Glomerular visceral epithelial cell (primary cell): ENCODE measurements around the gene HIBADH.

Experiments used
- DNase-seq: peaks from one replicate; pipeline ENCODE4 v3.0.0-alpha.2; 2016; ENCODE audit errors: extremely low spot score

The HIBADH gene

GRCh38 chr7:27662490-27663205 lies at the start of gene HIBADH:
Gene HIBADH, minus strand, starts transcription at chr7:27662883. Its CDS starts 95 bp downstream, at chr7:27662788.
- DNase-seq, result peak; percentile 99

- DNase-seq, result no peak
These were observed 49.5 kb upstream of the HIBADH start for GRCh38 chr7:27712217-27712616.

- peak; percentile 17 for DNase-seq
These were observed 46.7 kb upstream of the HIBADH start for GRCh38 chr7:27709137-27710075.

- DNase-seq, result no peak
These were observed 45.8 kb upstream of the HIBADH start for GRCh38 chr7:27708485-27708884.

GRCh38 chr7:27705200-27705594 lies 42.5 kb upstream of the HIBADH start:
- DNase-seq, result no peak

- no peak for DNase-seq
These were observed 41.9 kb upstream of the HIBADH start for GRCh38 chr7:27704422-27705199.

GRCh38 chr7:27703181-27703580 lies 40.5 kb upstream of the HIBADH start:
- DNase-seq, result no peak

- DNase-seq, result no peak
These were observed 37.8 kb upstream of the HIBADH start for GRCh38 chr7:27700501-27700900.

- no peak for DNase-seq
These were observed 37.1 kb upstream of the HIBADH start for GRCh38 chr7:27699751-27700150.

GRCh38 chr7:27697861-27698430 lies 35.3 kb upstream of the HIBADH start:
- DNase-seq, result peak; percentile 15

- DNase-seq, result no peak
These were observed 32.4 kb upstream of the HIBADH start for GRCh38 chr7:27695096-27695495.

GRCh38 chr7:27693794-27694193 lies 31.1 kb upstream of the HIBADH start:
- no peak for DNase-seq

GRCh38 chr7:27690649-27691048 lies 28.0 kb upstream of the HIBADH start:
- no peak for DNase-seq

- peak; percentile 6 for DNase-seq
These were observed 27.0 kb upstream of the HIBADH start for GRCh38 chr7:27689591-27690164.

GRCh38 chr7:27689150-27689549 lies 26.5 kb upstream of the HIBADH start:
- no peak for DNase-seq

GRCh38 chr7:27688646-27689045 lies 26.0 kb upstream of the HIBADH start:
- no peak for DNase-seq

- no peak for DNase-seq
These were observed 25.4 kb upstream of the HIBADH start for GRCh38 chr7:27688056-27688455.

- no peak for DNase-seq
These were observed 23.6 kb upstream of the HIBADH start for GRCh38 chr7:27686315-27686714.

GRCh38 chr7:27685893-27686292 lies 23.2 kb upstream of the HIBADH start:
- no peak for DNase-seq

- no peak for DNase-seq
These were observed 22.5 kb upstream of the HIBADH start for GRCh38 chr7:27685209-27685608.

- no peak for DNase-seq
These were observed 21.8 kb upstream of the HIBADH start for GRCh38 chr7:27684491-27684890.
